ENCODE measurements around the gene FOXC1.

The FOXC1 gene

GRCh38 chr6:1594445-1595200 is 15.1 kb upstream of the FOXC1 start:
- TF ChIP-seq CTCF (IDR thresholded peaks at IDR 0.05; ENCODE audit: insufficient read depth, low read depth, low read length, missing control alignments), result no peak
- H3K4me3 ChIP-seq (ENCODE audit: low read depth, low read length), result no peak overlapping the region
- DNase-seq (ENCODE audit: low read depth), result no peak

- no peak for TF ChIP-seq CTCF (IDR thresholded peaks at IDR 0.05; ENCODE audit: insufficient read depth, low read depth, low read length, missing control alignments)
- H3K4me3 ChIP-seq (ENCODE audit: low read depth, low read length), result no peak overlapping the region
- DNase-seq (ENCODE audit: low read depth), result no peak
These were observed 14.2 kb upstream of the FOXC1 start for GRCh38 chr6:1595271-1596087.

DNA sequence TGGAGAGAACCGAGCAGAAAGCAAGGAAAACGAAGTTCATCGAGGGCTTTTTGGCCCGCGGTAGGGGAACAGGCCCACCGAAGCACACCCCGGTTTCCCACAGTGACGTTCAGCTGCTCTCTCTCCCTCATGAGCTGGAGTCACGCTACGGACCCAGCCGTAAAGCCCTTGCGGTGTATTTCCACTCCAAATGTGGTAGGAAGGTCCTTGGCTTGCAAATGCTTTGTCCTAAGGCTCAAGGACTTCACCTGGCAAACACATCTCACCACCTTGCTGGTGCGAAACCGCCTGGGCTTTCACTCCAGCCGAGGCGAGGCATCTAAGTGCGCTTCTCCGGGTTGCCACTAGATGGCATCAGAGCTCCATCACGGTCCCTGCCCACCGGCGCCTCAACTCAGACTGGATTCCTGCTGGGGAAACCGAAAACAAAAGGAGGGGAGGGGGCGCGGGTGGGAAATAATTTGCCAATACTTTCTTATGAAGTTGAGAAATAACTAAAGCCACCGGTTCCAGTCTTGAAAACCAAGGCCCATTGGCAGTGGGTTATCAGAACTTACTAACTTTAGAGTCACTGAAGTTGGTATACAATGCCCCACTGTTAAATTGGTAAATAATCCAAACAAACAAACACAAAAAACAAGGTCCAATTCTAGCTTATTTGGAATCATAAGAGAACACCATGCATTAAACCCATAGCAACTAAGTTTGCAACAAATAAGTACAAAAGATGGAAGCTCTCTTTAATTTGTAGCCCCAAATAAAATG is 13.4 kb upstream of the FOXC1 start:
- H3K4me3 ChIP-seq (ENCODE audit: low read depth, low read length), result no peak overlapping the region
- TF ChIP-seq CTCF (IDR thresholded peaks at IDR 0.05; ENCODE audit: insufficient read depth, low read depth, low read length, missing control alignments), result peak; percentile 90
- peak; percentile 67 for DNase-seq (ENCODE audit: low read depth)

DNA sequence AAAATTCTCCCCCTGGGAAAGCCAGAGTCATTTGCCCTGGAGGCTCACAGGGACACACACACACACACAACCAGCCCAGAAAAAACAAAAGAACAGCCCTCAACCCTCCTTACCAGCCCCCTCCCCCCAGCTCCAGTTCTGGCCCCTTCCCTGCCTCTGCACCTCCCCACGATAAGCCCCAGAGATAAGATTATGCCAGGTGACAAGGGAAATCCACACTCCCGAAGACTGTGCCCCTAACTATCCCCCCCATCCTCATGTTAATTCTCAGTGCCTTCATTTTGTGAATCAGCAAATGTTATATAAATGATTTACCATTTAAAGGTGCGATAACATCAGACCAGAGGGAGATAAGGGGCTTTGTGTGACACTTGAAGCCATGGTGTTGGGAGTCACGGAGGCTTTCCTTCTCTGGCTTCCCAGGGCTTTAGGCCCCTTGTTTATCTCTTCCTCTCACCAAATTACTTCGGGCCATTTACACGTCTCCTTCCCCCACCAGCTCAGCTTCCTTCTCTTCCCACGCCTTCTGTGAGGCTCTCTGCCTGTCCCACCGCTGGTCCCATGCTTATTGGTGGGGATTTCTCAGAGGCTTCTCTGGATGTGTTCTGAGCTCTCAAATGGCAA is 12.5 kb upstream of the FOXC1 start:
- no peak for DNase-seq (ENCODE audit: low read depth)
- TF ChIP-seq CTCF (IDR thresholded peaks at IDR 0.05; ENCODE audit: insufficient read depth, low read depth, low read length, missing control alignments), result no peak
- H3K4me3 ChIP-seq (ENCODE audit: low read depth, low read length), result no peak overlapping the region

DNA sequence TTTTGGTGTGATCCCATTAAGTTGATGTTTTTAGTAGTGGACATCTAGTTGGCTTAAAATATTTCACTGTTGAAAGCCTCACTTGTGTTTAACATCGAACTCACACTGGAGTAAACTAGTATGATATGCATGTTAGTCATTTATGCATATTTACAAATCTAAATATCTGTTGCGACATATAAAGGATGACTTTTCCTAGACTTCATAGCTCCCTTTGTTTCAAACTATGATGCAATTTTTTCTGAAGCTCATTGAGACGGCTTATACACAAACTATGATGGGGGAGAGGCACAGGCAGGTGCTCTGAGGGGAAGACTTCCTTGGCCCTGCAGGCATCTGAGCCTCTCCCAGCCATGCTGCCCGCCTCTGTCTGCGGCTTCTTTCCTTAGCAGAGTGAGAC is 11.8 kb upstream of the FOXC1 start:
- H3K4me3 ChIP-seq (ENCODE audit: low read depth, low read length), result no peak overlapping the region
- DNase-seq (ENCODE audit: low read depth), result no peak
- TF ChIP-seq CTCF (IDR thresholded peaks at IDR 0.05; ENCODE audit: insufficient read depth, low read depth, low read length, missing control alignments), result no peak

- H3K4me3 ChIP-seq (ENCODE audit: low read depth, low read length), result no peak overlapping the region
- no peak for DNase-seq (ENCODE audit: low read depth)
- no peak for TF ChIP-seq CTCF (IDR thresholded peaks at IDR 0.05; ENCODE audit: insufficient read depth, low read depth, low read length, missing control alignments)
These were observed 11.3 kb upstream of the FOXC1 start for GRCh38 chr6:1598433-1598832.

Data from GM12865 (cell line).